ENCODE results near the gene TBL3.

The TBL3 gene

DNA sequence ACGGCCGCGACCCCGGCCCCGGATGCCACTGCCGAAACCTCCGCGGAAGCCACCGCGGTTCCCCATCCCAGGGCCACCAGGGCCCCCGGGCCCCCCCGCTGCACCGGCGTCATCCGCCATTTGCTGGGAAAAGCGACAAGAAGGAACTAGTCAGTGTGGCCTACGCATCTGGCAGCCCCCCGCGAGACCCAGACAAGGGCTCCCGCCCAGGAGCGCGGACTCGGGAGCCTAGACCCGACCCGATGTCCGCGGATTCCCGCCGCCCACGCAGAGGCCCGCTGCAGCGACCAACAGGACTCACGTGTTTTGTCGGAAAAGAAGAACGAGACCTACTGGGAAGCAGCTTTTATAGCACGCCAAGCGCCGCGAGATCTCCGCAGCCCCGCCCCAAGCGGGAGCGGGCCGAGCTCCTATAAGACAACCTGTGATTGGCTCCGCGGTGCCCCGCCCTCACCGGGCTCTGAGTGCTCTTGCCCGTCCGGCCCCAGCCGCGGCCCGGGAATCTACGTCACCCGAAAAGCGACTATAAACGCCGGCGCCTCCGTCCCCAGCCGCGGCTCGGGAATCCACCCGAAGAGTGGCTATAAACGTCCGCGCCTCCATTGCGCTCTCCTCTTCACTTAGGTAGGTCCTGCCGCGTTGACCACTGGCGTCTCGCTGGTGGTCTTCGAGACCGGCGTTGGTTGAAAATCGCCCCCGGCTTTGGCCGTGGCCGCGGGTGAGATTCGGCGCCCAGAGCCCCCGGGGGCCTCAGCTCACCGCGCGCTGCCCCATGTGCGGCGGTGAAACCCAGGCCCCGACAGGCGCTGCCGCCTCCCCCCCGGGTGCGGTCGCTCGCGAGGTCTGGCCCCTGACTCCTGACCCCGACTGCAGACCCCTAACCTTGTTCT, 7.1 kb upstream of the TBL3 start, which contains the start of gene RPS2:
Gene RPS2, minus strand, starts transcription at position 321 of the 890 bp plus-strand sequence. Its CDS starts 201 bp downstream, at position 120.
- DNase-seq (ENCODE audit: low read depth), result peak; percentile 96

- DNase-seq (ENCODE audit: low read depth), result no peak
These were observed 6.4 kb upstream of the TBL3 start for GRCh38 chr16:1965396-1966001.

DNA sequence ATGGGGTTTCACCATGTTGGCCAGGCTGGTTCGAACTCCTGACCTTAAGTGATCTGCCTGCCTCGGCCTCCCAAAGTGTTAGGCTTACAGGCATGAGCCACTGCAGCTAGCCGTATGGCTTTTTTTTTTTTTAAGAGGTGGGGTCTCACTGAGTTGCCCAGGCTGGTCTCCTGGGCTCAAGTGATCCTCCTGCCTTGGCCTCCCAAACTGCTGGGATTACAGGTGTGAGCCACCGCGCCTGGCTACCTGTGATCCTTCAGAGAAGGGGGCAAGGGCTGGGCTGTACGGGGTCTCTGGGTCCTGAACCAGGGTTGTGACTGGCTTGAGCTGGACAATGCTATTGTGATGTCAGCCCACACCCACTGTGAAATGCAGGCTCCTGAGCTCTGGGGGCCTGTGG, 5.4 kb upstream of the TBL3 start, which contains the start of gene RNF151:
Gene RNF151, plus strand, starts transcription at position 397 of the 400 bp plus-strand sequence. CDS start 26 bp downstream, outside the sequence.
- DNase-seq (ENCODE audit: low read depth), result no peak

GRCh38 chr16:1968146-1968953, 3.5 kb upstream of the TBL3 start:
- DNase-seq (ENCODE audit: low read depth), result no peak

- no peak for DNase-seq (ENCODE audit: low read depth)
These were observed 631 bp downstream of the TBL3 start for GRCh38 chr16:1972490-1972877.

DNA sequence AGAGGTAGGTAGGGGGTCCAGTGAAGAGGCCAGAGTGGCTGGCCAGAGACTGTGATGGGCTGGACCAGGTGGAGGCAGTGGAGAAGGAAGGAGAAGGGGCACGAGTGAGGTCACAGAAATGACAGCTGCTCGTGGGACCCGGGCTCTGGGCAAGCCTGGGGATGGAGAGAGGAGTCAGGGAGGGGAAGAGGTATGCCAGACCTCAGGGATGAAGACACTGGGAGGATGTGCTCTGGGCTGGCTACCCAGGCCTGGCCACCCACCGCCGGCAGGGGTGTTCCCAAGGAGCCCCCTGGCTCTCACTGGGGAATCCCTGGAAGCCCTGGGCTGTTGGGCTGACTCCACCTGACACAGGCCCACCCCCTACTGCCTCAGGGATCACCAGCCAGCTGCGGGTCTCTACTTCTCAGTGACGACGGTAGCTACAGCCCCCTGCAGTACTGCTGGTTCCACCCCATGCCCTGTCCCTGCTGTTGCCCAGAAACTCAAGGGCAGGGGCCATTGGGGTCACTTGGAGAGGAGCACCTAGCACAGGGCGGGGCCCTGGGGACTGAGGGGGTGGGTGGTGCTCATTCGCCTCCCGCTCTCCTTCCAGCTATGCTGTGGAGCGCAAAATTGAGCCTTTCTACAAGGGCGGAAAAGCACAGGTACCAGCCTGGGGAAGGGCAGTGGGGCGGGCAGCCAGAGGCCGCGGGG, 1.8 kb downstream of the TBL3 start:
- DNase-seq (ENCODE audit: low read depth), result no peak

GRCh38 chr16:1974157-1975070, 2.6 kb downstream of the TBL3 start:
- DNase-seq (ENCODE audit: low read depth), result no peak

- no peak for DNase-seq (ENCODE audit: low read depth)
These were observed 3.8 kb downstream of the TBL3 start for GRCh38 chr16:1975432-1976215.

GRCh38 chr16:1976216-1976520, 4.3 kb downstream of the TBL3 start:
- no peak for DNase-seq (ENCODE audit: low read depth)

DNA sequence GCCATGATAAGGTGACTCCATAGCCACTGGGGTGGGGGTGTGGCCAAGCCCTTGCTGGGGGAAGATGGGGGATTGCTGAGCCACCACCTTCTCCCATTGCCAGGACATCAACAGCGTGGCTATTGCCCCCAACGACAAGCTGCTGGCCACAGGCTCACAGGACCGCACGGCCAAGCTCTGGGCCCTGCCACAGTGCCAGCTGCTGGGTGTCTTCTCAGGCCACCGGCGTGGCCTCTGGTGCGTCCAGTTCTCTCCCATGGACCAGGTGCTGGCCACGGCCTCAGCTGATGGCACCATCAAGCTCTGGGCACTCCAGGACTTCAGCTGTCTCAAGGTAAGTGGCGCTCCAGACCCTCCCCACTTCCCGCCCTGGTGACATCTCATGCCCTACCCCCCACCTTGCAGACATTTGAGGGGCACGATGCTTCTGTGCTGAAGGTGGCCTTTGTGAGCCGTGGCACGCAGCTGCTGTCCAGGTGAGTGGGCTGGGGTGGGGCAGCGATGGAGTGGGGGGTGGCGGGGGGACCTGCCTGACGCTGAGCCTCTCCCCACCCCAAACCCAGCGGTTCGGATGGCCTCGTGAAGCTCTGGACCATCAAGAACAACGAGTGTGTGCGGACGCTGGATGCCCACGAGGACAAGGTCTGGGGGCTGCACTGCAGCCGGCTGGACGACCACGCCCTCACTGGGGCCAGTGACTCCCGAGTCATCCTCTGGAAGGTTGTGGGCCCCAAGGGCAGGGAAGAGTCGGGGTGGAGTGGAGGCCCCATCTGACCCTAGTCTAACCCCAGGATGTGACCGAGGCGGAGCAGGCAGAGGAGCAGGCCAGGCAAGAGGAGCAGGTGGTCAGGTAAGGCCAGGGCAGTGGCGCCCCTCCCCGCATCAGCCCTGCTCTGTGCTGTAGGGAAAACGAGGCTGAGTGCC, 5.4 kb downstream of the TBL3 start:
- DNase-seq (ENCODE audit: low read depth), result no peak

DNA sequence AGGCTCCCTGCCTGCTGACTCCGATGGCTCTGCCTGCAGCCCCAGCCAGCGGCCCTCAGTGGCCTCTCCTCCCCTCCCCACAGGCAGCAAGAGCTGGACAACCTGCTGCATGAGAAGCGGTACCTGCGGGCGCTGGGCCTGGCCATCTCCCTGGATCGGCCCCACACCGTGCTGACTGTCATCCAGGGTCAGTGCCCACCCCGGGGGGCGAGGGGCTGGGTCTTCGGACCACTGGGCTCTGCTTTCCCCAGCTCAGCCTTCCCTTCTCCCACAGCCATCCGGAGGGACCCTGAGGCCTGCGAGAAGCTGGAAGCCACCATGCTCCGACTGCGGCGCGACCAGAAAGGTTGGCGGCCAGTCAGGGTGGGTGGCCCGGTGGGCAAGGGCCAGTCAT, 6.0 kb downstream of the TBL3 start:
- DNase-seq (ENCODE audit: low read depth), result no peak

DNA sequence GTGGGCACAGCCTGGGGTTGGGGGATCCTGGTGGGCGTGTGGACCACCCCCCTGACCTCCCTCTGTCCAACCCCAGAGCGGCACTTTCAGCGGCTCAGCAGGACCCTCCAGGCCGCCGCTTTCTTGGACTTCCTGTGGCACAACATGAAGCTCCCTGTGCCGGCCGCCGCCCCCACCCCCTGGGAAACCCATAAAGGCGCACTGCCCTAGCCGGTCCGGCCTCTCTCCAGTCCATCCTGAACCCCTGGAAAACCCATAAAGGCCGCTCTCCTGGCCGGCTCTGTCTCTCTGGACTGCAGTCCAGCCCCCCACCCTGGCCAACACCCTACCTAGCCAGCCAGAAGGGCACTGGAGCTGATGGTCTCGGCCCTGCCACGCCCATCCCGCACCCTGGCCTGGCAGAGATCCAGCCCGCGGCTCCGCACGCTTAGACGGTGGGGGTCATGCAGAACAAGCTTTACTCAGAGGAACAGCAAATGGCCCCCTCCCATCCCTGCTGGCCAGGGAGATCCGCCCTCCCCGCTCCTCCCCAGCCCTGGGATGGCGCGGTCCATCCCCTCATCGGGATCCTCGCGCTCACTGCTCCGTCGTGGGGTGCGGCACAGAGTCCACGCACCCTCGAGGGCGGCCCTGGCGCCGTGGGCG, 6.7 kb downstream of the TBL3 start:
- no peak for DNase-seq (ENCODE audit: low read depth)

GRCh38 chr16:1979271-1980029, 7.6 kb downstream of the TBL3 start:
- DNase-seq (ENCODE audit: low read depth), result no peak

DNA sequence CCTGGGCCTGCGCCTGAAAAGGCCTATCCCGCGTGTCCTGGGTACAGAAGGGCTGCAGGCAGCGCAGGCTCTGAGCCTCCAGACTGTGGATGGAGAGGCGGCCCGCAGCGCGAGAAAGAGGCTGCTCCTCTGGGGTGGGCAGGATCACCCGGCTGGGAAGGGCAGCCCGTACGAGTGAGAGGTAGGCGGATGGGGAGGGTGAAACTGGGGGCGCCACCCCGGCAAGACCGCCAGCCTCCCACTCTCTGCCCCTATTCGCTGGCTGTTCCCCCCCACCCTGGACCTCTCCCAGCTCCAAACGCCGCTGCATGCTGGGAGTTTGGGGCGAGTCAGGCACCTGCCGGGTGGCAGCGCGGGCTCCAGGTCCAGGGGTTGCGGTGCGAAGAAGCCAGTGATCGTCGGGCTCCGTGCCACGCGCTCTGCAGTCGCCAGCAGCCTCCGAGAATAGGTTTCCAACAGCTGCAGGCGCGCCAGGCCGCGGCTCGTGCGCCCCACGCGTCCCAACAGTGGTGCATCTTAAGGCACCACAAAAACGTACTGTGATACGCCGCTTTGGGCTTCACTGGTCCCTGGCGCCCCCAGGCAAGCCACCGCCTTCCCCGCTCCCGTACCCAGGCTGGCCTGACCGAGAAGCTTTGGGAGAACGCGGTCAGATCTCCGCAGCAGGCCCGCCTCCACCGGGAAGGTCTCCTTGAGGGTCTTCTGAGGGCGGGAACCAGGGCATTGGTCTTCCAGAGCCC, 8.3 kb downstream of the TBL3 start:
- DNase-seq (ENCODE audit: low read depth), result no peak

GRCh38 chr16:1980770-1981087, 8.9 kb downstream of the TBL3 start:
- no peak for DNase-seq (ENCODE audit: low read depth)

GRCh38 chr16:1981398-1981836, 9.6 kb downstream of the TBL3 start, which contains the start of gene NOXO1:
TSS of gene NOXO1 (minus strand) at chr16:1981469. CDS start at chr16:1981179, 290 bp downstream.
- no peak for DNase-seq (ENCODE audit: low read depth)

GRCh38 chr16:1982013-1982433, 10.2 kb downstream of the TBL3 start:
- DNase-seq (ENCODE audit: low read depth), result no peak

Measured in activated T-cell treated with anti-CD3 and anti-CD28 coated beads for 48 hours (primary cell).